Inflammatory macrophage treated with lipopolysaccharide for 4 hours (primary cell): ENCODE results near the gene CCDC89.

Experiments
- DNase-seq: peaks from one replicate; pipeline ENCODE4 v3.0.0-alpha.2; 2020

The CCDC89 gene

GRCh38 chr11:85647604-85648299 lies 38.2 kb downstream of the CCDC89 start, which contains the start of gene TMEM126A:
TMEM126A (plus strand) TSS chr11:85647967; CDS start chr11:85650256, 2,289 bp downstream.
- DNase-seq = peak; percentile 86

GRCh38 chr11:85647078-85647477 lies 38.9 kb downstream of the CCDC89 start:
- DNase-seq = no peak

- peak; percentile 39 for DNase-seq
Measured at GRCh38 chr11:85643191-85643614, 42.8 kb downstream of the CCDC89 start.

- DNase-seq = no peak
Measured at GRCh38 chr11:85634747-85635146, 51.2 kb downstream of the CCDC89 start.
